ENCODE results near the gene EPB41L2.
"Not testable (repeated sequence)": the region's sequence is repeated elsewhere in the genome, so short reads cannot be mapped to it uniquely, and the experiment has no call there.

EPB41L2 gene

DNA sequence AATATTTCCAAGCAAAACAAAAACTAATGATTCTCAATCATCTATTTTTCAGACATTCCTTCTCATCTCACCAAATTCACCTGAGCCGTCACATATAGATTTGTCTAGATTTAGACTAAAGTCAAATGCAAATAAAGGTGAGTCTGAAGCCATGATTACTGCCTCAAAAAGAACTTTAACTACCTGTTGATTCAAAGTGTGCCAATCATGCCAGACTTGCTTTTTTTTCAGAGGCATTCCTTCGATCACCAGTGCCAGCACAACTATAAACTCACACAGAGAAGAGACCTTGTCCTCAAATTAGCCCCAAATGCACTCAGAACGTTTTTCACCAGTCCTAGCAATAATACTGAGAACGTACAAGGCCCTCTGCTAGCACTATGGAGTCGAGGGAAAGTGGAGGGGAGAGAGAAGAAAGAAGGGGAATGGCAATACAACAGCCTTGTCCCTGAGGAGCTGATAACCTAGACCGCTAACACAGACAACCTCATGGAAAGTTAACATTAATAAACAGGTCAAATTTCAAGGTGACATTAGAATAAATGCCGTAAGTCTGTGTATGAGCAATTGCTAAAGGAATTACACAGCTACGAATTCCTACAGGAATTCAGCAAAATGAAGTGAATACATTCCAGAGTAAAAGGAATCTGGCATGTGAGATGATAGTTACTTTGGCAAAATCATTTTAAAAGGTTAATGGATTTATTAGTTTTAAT, 60.9 kb downstream of the EPB41L2 start:
- DNase-seq: no peak

DNA sequence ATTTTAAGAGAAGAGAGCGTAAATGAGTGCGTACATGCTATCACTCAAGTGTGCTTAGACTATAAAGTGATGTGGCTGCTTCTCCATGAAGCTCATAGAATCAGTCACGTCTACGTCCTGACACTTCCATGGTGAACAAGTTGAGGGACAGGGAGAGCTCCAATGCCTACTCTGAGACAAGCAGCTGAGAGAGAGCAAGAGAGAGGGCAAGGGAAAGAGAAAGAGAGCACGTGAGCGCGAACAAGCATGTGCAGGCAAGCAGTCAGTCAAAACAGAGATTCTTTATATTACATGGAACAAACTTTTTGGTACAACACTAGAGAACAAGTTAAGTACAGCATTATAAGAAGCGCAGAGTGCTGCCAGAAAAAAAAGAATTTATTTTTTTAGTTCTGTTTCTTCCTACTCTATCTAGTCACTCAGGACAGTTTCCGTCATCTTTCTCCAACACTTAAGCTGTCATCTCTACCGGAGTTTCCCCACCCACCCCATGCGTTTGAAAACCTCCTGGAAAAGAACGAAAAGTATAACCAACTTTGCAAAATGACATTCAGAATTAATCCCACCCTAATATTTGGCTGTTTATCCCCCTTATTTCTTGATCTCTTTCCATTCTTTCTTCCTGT, 61.8 kb downstream of the EPB41L2 start:
- DNase-seq: no peak

GRCh38 chr6:131000544-131000943, 62.5 kb downstream of the EPB41L2 start:
- DNase-seq: no peak

DNA sequence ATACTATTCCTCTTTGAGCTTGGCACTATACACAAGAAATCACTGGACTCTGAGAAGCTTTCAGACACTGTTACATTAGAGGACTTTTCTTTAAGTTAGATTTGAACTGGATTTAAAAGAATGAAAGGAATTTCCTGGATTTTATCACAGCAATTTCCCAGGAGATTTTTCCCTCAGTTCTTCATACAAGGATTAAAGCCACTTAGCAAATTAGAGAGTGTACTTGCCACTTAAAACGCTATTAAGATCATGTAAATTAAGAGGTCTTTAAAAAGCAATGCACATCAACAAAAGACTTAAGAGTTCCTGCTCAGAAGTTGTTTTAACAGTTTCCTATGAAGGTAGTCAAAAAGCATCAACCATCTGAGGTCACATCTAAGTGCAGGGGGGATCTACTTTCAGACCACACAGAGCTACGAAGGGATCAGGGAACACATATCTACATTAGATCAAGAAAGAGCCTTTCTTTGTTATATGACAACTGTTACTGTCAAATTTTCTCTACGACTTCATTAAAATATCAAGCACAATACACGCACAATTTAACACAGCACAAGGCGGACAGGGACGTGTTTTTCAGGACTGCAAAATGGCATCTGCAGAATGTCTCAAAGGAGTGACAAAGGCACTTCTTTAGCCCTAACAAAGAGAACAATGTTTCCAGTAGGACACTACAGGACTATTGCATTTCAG, 65.8 kb downstream of the EPB41L2 start:
- DNase-seq: no peak

DNA sequence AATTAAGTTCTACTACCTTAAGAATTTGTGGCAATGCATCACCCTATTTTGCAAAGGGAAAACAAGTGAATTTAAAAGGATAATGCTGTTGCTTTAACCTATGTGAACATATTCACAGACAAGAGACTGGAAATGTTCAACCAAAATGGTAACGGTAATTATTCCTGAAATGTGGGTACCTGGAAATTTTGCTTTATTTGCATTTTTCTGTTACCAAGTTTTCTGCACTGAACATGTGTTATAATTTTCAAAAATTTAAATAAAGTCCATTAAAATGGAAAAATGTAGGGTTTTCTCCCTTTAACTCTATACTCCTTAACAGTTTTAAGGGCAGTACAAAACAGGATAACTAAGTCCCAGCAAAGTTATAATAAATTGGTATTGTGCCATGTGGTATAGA, 66.4 kb downstream of the EPB41L2 start:
- no peak for DNase-seq

DNA sequence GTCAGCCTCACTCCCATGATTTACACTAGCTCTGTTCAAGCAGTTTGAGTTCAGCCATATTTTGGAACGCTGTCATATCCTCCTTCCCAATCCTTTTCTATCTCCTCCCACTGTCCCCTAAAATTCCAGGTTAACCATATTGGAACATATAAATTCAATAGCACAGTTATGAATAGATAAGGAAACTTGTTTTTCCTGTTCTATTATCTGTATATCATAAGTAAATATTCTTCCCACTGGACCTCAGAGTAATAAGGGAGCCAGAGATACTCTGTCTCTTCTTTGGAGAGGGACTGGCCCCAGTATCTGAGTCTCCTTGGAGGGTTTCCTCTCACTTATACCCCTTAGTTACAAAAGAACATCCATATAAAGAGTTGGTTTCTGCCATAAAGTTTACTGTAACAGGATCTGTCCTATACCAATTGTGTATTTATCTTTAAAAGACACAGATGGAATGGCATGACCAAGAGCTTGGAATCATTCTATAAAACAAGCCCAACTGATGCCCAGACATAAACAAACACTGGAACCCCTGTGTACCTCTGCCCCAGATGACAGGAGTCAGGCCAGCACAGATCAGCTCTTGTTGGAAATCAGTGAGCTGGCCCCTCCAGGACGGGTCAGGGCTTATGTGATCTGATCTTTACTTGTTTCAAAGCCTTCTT, 67.1 kb downstream of the EPB41L2 start:
- no peak for DNase-seq

GRCh38 chr6:130994319-130995097, 68.5 kb downstream of the EPB41L2 start:
- DNase-seq: no peak

DNA sequence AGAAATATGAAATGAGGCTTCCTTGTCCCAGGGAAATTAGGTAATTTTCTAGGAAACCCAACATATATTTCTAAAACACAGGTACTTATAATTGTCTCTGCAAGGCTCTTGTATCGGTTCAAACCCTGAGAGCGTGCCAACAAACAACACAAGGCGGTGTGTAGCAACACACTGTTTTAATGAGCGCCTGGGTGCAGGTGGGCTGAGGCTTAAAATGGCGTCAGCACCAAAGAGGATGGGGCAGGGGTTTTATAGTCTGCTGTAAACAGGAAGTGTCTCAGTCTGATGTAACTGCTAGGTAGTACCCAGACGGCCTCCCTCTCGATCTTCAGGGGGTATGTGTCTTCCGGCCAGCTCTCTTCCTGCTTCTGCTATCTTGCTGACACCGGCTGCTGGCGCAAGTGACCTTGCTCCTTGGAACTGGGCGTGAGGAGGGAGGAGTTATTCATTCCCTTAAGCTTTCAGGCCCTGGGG, 69.7 kb downstream of the EPB41L2 start:
- no peak for DNase-seq

DNA sequence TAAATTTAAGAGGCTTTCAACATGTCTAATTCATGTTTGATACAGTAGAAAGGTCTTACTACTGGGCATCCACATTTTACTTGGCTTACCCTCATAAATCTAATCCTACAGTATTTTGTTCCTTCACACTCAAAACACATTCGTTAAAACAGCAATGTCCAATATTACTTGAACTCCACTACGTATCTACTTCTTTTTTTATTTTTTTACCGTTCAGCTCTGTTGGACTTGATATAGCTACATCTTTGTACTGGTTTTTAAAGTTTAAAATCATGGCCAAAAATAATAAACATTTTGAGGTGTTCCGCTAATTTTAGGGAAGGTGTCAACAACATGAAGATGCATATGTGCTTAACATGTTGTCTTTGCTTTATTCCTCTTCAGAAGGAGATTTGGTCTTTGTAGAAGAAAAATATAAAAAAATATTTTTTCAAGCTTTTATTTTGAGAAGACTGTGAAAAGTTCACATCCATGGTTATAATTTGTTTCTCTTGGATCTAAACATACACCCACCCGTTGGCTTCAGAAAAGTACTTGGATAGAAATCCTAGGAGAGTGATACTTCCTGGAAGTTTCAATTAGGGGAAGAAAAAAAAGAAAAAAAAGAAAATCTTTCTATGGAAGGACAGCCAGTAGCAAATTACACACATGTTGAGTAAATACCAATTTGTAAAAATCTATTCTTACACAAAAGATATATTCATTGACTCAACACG, 71.5 kb downstream of the EPB41L2 start:
- no peak for DNase-seq

- not testable (repeated sequence) for DNase-seq
Observed at GRCh38 chr6:130987539-130987938, 75.5 kb downstream of the EPB41L2 start.

DNA sequence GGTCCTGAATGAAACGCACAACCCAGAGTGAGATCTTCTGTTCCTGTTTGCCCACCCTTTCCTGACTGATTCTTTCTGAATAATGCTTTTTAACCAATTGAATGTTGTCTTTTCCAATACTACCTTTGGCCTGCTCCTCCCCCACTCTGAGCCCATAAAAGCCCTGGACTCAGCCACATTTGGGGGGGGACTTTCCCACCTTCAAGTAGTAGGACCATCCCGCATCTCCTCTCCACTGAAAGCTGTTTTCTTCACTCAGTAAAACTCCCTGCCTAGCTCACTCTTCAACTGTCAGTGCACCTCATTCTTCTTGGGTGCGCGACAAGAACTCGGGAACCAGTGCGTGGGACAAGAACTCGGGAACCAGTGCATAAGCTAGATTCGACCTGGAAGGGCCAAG, 77.9 kb downstream of the EPB41L2 start:
- DNase-seq: no peak

GRCh38 chr6:130982941-130983456, 80.0 kb downstream of the EPB41L2 start:
- DNase-seq: no peak

DNA sequence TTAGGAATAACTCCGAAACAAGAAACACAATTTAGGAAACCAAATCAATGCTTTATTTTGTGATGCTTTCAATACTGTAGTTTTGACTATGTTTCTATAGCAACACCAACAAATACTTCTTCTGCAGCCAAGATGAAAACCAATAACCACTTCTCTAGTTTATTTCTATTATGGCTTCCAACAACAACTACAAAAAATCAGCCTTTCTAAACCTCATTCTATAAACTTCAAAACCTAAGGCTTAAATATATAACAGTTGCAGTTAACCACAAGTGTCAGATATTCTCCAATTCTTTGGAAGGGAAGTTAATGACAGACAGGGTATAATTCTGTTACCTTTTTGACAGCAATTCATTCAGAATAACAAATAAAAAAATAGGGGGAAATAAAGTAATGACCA, 80.9 kb downstream of the EPB41L2 start:
- DNase-seq: no peak

GRCh38 chr6:130981409-130981808, 81.6 kb downstream of the EPB41L2 start:
- DNase-seq: no peak

DNA sequence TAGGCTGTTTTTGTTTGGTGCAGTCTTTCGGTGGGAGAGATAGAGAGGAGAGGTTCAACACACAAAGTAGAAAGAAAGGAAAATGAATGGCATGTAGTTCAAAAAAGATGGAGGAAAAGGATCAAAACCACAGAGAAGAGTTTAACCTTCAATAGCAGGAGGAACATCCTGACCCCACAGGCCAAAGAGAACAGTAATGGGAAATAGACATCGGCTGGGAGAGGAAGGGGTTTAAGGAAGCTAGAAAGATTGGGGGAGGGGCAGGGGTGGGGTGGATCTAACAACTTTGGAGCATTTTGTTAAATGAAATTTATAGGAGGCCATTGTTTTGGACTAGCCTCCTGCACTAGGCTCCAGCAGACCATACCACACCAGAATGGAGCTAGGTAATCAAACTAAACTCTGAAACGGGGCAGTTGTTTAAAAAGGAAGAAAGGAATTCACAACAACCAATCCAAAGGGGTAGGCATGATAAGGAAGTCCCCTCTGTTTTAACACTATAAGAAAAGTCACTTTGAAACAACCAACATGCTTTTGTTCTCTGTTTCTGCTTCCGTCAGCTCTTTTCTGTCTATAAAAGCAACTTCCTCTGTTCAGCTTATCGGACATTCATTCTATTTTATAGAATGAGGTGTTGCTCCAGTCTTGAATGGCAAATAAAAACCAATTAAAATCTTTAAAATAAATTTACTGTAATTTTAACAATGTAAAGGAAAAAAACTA, 82.6 kb downstream of the EPB41L2 start:
- DNase-seq: no peak

DNA sequence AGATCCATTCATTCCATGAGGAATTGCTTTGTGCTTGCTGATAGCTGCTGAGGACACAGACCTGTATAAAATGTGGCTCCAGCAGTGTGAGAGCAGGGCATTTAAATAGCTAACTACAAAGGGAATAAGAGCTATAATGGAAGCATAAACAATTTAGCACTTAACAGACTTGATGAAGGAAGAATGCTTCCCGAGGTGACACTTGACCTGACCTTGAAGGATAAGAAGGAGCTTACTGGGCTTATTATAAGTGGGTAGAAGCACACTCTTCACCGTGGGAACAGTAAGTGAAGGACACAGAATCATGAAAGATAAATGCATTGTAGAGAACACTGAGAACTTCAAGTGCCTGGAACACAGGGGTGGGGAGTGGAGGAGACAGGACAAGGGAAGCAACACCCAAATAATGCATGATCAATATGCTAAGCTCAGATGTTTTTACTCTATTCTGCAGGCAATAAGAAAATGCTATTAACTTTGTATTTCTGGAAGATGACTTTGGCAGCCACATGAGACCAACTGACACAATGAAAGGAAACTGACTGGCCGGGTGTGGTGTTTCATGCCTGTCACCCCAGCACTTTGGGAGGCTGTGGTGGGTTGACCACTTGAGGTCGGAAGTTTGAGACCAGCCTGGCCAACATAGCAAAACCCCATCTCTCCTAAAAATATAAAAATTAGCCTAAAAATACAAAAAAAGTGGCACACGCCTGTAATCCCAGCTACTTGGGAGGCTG, 84.2 kb downstream of the EPB41L2 start:
- DNase-seq: no peak

- DNase-seq: no peak
Observed at GRCh38 chr6:130978180-130978579, 84.9 kb downstream of the EPB41L2 start.

DNA sequence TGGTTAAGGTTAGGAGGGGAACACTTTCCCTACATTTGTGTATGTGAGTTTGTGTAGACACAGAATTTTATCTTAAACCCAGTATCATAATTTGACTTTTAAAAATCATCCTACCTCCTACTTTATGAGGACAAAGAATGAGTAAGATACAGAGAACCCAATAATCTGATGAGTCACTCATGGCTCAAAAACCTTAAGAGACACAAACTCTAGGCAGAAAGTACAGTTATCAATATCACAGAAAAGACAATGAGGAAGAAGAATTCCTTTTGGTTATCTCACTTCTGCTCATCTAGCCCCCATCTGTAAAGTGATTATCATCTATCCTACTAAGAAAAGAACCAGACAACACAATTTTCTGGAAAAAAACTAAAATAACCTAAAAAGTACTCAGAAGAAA, 87.7 kb downstream of the EPB41L2 start:
- DNase-seq: no peak

DNA sequence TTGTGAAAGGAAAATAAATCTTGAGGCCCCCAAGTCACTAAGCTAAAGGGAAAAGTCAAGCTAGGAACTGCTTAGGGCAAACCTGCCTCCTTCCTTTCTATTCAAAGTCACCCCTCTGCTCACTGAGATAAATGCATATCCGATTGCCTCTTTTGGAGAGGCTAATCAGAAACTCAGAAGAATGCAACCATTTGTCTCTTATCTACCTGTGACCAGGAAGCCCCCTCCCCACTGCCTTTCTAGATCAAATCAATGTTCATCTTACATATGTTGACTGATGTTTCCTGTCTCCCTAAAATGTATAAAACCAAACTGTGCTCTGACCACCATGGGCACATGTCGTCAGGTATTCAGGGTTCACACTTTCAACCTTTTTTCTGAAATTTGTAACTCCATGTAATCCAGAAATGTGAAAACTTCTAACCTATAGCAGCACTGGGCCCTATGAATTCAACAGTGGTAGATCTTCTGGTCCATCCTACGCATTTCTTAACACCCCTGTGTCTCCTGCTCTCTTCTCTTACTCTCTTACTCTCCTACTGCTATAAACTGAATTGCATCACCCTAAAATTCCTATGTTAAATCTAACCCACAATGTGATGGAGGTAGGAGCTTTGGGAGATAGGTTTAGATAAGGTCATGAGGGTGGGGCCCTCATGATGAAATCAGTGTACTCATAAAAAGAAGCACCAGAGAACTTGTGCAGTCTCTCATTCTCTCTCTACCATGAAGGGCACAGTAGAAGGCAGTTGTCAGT, 89.3 kb downstream of the EPB41L2 start:
- no peak for DNase-seq

DNA sequence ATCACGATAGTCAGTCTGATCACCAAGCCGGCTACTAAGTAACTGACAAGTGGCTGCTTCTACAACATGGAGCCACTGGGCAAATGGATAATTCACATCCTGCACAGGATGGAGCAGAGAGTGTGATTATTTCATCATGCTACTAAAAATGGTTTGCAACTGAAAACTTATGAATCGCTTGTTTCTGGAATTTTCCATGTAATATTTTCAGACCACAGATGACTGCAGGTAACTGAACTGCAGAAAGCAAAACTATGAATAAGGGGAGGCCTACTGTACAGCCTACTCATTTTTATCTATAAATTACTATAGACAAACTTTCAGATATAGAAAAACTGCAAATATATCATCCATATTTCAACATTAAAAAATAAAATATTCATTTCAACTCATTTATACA, 91.5 kb downstream of the EPB41L2 start:
- DNase-seq: no peak

Data from SIG-M5 (cell line).